Hepatocyte (in vitro differentiated cells): ENCODE data around the gene TAF4. TPM values are rescaled to one million over a fixed set of nuclear protein-coding genes. Genes with fewer than 3 reads are reported as not detected.

Experiments used
- DNase-seq: peaks from one replicate; pipeline ENCODE4 v3.0.0-alpha.2; 2016; ENCODE audit warnings: low spot score
- H2AFZ ChIP-seq: fragments of 200-600 bp; sonication (generic); 2 replicates; pipeline ENCODE4 v1.6.0; 2016; ENCODE audit warnings: antibody characterized with exemption, mild to moderate bottlenecking
- H3K27ac ChIP-seq: fragments of 200-600 bp; sonication (generic); 2 replicates; pipeline ENCODE4 v1.5.1; 2016; ENCODE audit warnings: mild to moderate bottlenecking
- H3K27me3 ChIP-seq: fragments of 200-600 bp; sonication (generic); 2 replicates; pipeline ENCODE4 v1.6.1; 2016
- H3K36me3 ChIP-seq: fragments of 200-600 bp; sonication (generic); replicated peaks from 2 replicates; pipeline ENCODE4 v1.5.1; 2016; ENCODE audit warnings: low read depth; ENCODE audit not compliant: insufficient read depth
- H3K4me1 ChIP-seq: fragments of 200-600 bp; sonication (generic); 2 replicates; pipeline ENCODE4 v1.5.1; 2016; ENCODE audit warnings: mild to moderate bottlenecking, moderate library complexity; ENCODE audit not compliant: insufficient read depth
- H3K4me2 ChIP-seq: fragments of 200-600 bp; sonication (generic); 2 replicates; pipeline ENCODE4 v1.6.0; 2016
- H3K4me3 ChIP-seq: fragments of 200-600 bp; sonication (generic); 2 replicates; pipeline ENCODE4 v1.5.1; 2016; ENCODE audit warnings: mild to moderate bottlenecking
- H3K79me2 ChIP-seq: fragments of 200-600 bp; sonication (generic); 2 replicates; pipeline ENCODE4 v1.6.0; 2017; ENCODE audit warnings: mild to moderate bottlenecking
- H3K9me2 ChIP-seq: fragments of 200-600 bp; sonication (generic); replicated peaks from 2 replicates; pipeline ENCODE4 v1.6.0; 2017; ENCODE audit warnings: mild to moderate bottlenecking; ENCODE audit not compliant: insufficient read depth
- H3K9me3 ChIP-seq: fragments of 200-600 bp; sonication (generic); 2 replicates; pipeline ENCODE4 v1.5.1; 2016; ENCODE audit warnings: low read depth, mild to moderate bottlenecking
- H4K20me1 ChIP-seq: fragments of 200-600 bp; sonication (generic); 2 replicates; pipeline ENCODE4 v1.6.0; 2016; ENCODE audit warnings: mild to moderate bottlenecking; ENCODE audit not compliant: insufficient read depth, poor library complexity, severe bottlenecking
- CTCF ChIP-seq: fragments of 200-600 bp; sonication (generic); IDR thresholded peaks from 2 replicates; pipeline ENCODE4 v1.5.1; 2016; ENCODE audit warnings: antibody characterized with exemption, mild to moderate bottlenecking; ENCODE audit not compliant: poor library complexity
- EZH2 ChIP-seq: fragments of 200-600 bp; sonication (generic); IDR thresholded peaks from 2 replicates; pipeline ENCODE4 v1.6.1; 2016; ENCODE audit warnings: antibody characterized with exemption, mild to moderate bottlenecking, borderline replicate concordance
- EZH2phosphoT487 ChIP-seq: fragments of 200-600 bp; sonication (generic); IDR thresholded peaks from one replicate; pipeline ENCODE4 v1.6.1; 2018; ENCODE audit warnings: antibody characterized with exemption, mild to moderate bottlenecking, low read depth, moderate library complexity; ENCODE audit not compliant: unreplicated experiment, severe bottlenecking
- WGBS: methylation state at CpG from one replicate; pipeline ENCODE4 v1.1.6; 2016; ENCODE audit warnings: low lambda C conversion rate; ENCODE audit errors: missing lambda C conversion rate; 5-methylcytosine and 5-hydroxymethylcytosine counted together
- polyA plus RNA-seq: library from polyadenylated mRNA; unstranded; fragments of >200 nt; fragmentation: Nextera tagmentation; extraction: Ambion mirVana; gene quantifications from 2 replicates; pipeline ENCODE4 v1.2.1, GENCODE V29; 2016
- total RNA-seq: library from RNA; depleted of rRNA; stranded (reverse); fragments of >200 nt; gene quantifications from 2 replicates; pipeline ENCODE4 v1.2.3, GENCODE V29; 2014

TAF4 gene
- total and polyA plus RNA-seq, 2 experiments from 2014 or later, result 2.9 to 6.6 TPM

DNA sequence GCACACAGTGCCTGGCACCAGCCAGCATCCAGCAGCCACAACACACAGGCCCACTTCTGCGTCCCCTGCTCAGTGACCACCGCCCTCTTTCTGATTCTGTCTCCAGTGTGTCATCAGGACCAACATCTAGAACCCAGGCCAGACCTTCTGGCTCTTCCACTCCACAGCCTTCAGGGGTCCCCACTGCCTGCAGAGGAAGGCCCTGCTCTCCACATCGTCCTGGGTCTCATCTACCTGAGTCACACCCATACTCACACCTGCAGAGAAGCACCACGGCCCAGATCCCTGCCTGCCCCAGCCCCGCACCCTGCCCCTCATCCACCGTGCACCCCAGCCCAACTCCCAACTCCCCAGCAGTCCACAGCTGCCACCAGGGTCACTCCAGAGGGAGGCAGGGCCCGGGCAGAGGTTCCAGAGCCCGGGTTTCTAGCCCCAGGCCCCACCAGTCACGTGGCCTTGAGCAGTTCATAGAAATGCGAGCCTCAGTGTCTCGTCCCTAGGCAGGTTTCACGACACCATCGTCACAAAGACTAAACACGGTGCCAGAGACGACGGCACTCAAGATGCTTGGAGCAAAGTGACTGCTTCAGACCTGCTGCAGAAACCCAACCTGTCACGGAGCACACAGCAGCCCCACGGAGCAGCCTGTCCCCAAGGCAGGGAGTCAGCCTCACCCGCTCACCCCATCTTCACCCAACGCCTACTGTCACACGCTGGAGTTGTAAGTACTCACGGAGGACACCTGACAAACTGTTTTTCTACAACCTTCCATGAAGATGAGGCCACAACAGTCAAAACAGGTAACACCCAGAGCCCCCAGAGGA, 16.1 kb downstream of the TAF4 start:
- H3K4me2 ChIP-seq, result no peak overlapping the region
- no peak overlapping the region for H2AFZ ChIP-seq
- H3K9me2 ChIP-seq, result no peaks in the 10 kb centered on the region
- H3K4me1 ChIP-seq, result peaks cover 12% of the 10 kb centered on the region
- peaks cover 88% of the 10 kb centered on the region for H4K20me1 ChIP-seq
- 90% methylated on average over 20 of the region's 22 CpGs for WGBS
- H3K36me3 ChIP-seq, result no peaks in the 10 kb centered on the region
- DNase-seq, result no peak
- H3K9me3 ChIP-seq, result no peaks in the 10 kb centered on the region
- no peak overlapping the region for H3K27ac ChIP-seq
- no peaks in the 10 kb centered on the region for H3K27me3 ChIP-seq
- H3K4me3 ChIP-seq, result no peak overlapping the region
- no peak for TF ChIP-seq EZH2
- no peak for TF ChIP-seq CTCF
- TF ChIP-seq EZH2phosphoT487, result no peak
- H3K79me2 ChIP-seq, result peaks cover 99% of the 10 kb centered on the region

DNA sequence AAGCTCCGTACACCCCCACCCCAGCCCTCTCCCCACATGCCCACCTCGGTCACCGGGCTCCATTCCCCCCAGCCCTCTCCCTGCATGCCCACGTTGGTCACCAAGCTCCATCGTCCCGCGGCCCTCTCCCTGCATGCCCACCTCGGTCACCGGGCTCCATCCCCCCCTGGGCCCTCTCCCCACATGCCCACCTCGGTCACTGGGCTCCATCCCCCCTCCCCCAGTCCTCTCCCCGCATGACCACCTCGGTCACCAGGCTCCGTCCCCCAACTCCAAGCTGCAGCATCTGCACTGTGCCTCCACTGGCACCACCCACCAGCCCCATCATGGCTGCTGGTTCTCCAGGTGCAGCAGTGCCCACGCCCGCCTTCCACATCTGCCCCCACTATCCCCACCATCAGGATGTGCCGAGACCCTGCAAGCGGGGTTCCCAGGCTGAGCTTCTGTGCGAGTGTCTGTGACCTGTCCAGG, 16.8 kb downstream of the TAF4 start:
- no peaks in the 10 kb centered on the region for H3K9me2 ChIP-seq
- H3K4me1 ChIP-seq, result peaks cover 13% of the 10 kb centered on the region
- H3K79me2 ChIP-seq, result peaks cover 99% of the 10 kb centered on the region
- no peak overlapping the region for H3K4me3 ChIP-seq
- 97% methylated on average over 12 of the region's 18 CpGs for WGBS
- DNase-seq, result no peak
- H2AFZ ChIP-seq, result no peak overlapping the region
- no peak overlapping the region for H3K27ac ChIP-seq
- H3K27me3 ChIP-seq, result no peaks in the 10 kb centered on the region
- H3K36me3 ChIP-seq, result no peaks in the 10 kb centered on the region
- no peaks in the 10 kb centered on the region for H3K9me3 ChIP-seq
- peaks cover 86% of the 10 kb centered on the region for H4K20me1 ChIP-seq
- H3K4me2 ChIP-seq, result no peak overlapping the region
- TF ChIP-seq EZH2, result no peak
- TF ChIP-seq CTCF, result no peak
- TF ChIP-seq EZH2phosphoT487, result no peak

DNA sequence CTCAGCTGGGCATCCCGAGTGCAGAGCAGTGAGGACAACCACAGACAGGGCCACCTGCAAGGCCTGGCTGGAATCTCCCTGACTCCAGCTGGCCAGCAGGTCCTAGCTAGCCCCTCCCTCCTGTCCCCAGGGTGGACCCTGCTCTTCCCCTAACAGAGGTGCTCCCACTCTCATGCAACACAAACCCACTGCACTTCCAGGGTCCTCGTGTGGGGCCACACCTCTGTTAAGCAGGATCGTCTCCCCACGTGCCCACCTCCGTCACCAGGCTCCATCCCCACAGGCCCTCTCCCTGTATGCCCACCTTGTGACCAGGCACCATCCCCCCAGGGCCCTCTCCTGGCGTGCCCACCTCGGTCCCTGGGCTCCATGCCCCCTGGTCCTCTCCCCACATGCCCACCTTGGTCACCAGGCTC, 17.3 kb downstream of the TAF4 start:
- Histone ChIP-seq H3K27me3 (no peaks in the 10 kb centered on the region), H2AFZ (no peak overlapping the region), H4K20me1 (peaks cover 86% of the 10 kb centered on the region), H3K27ac (no peak overlapping the region), H3K9me2 (no peaks in the 10 kb centered on the region), H3K4me1 (peaks cover 18% of the 10 kb centered on the region), H3K36me3 (no peaks in the 10 kb centered on the region), H3K4me3 (no peak overlapping the region), H3K9me3 (no peaks in the 10 kb centered on the region), H3K4me2 (no peak overlapping the region), H3K79me2 (peaks cover 99% of the 10 kb centered on the region)
- TF ChIP-seq EZH2phosphoT487 (no peak), CTCF (no peak), EZH2 (no peak)
- DNase-seq, result no peak
- WGBS, result 86% methylated on average over 6 of the region's 7 CpGs
